RWPE2 (cell line): ENCODE measurements around the gene CYB561D2.

ENCODE experiments used
- ATAC-seq: fragments of 200-7000 bp; cut with Tn5 transposase; 3 replicates; pipeline ENCODE4 v1.9.1; 2021; ENCODE audit warnings: low read depth
- DNase-seq: peaks from one replicate; pipeline ENCODE4 v3.0.0-alpha.2; 2020; ENCODE audit warnings: low spot score
- H3K27ac ChIP-seq: fragments of 450-650 bp; 2 replicates; pipeline ENCODE4 v1.5.1; 2017; ENCODE audit warnings: mild to moderate bottlenecking; ENCODE audit not compliant: poor library complexity, severe bottlenecking
- H3K27me3 ChIP-seq: fragments of 250-450 bp; sonication (Bioruptor Pico); 2 replicates; pipeline ENCODE4 v1.5.1; 2021; ENCODE audit warnings: mild to moderate bottlenecking, moderate library complexity; ENCODE audit not compliant: insufficient read depth, poor library complexity, severe bottlenecking
- H3K36me3 ChIP-seq: fragments of 250-450 bp; sonication (Bioruptor Pico); 2 replicates; pipeline ENCODE4 v1.5.1; 2020; ENCODE audit warnings: low read depth, mild to moderate bottlenecking, moderate library complexity
- H3K4me1 ChIP-seq: fragments of 250-450 bp; sonication (Bioruptor Pico); 2 replicates; pipeline ENCODE4 v1.5.1; 2021; ENCODE audit warnings: mild to moderate bottlenecking, moderate library complexity; ENCODE audit not compliant: insufficient read depth, poor library complexity, severe bottlenecking
- H3K4me3 ChIP-seq: fragments of 250-450 bp; sonication (Bioruptor Pico); 2 replicates; pipeline ENCODE4 v1.5.1; 2021; ENCODE audit warnings: mild to moderate bottlenecking, moderate library complexity; ENCODE audit not compliant: severe bottlenecking
- H3K9me3 ChIP-seq: fragments of 250-450 bp; sonication (Bioruptor Pico); 2 replicates; pipeline ENCODE4 v1.5.1; 2021; ENCODE audit warnings: mild to moderate bottlenecking, moderate library complexity; ENCODE audit not compliant: severe bottlenecking
- CTCF ChIP-seq: fragments of 450-650 bp; IDR thresholded peaks from one replicate; pipeline ENCODE4 v1.5.1; 2017; ENCODE audit warnings: mild to moderate bottlenecking, moderate library complexity; ENCODE audit not compliant: poor library complexity, severe bottlenecking

The CYB561D2 gene

GRCh38 chr3:50383750-50384149 lies 33.1 kb downstream of the CYB561D2 start:
- Histone ChIP-seq H3K27ac (no peak overlapping the region), H3K4me3 (no peak overlapping the region), H3K36me3 (no peaks in the 10 kb centered on the region), H3K4me1 (no peaks in the 10 kb centered on the region), H3K9me3 (no peaks in the 10 kb centered on the region), H3K27me3 (no peaks in the 10 kb centered on the region)
- no peak for DNase-seq
- peak; percentile 37; the same call in 1 of the 3 replicates for ATAC-seq
- TF ChIP-seq CTCF: no peak

GRCh38 chr3:50385754-50386153 lies 35.1 kb downstream of the CYB561D2 start:
- no peak for TF ChIP-seq CTCF
- H3K9me3 ChIP-seq: no peaks in the 10 kb centered on the region
- no peak overlapping the region for H3K27ac ChIP-seq
- H3K4me3 ChIP-seq: no peak overlapping the region
- H3K36me3 ChIP-seq: no peaks in the 10 kb centered on the region
- DNase-seq: no peak
- no peaks in the 10 kb centered on the region for H3K4me1 ChIP-seq
- H3K27me3 ChIP-seq: no peaks in the 10 kb centered on the region
- no peak for ATAC-seq

- no peak for ATAC-seq
- no peak overlapping the region for H3K27ac ChIP-seq
Measured at GRCh38 chr3:50388016-50388719, 37.5 kb downstream of the CYB561D2 start.

GRCh38 chr3:50388720-50389413 lies 38.2 kb downstream of the CYB561D2 start:
- H3K4me1 ChIP-seq: no peaks in the 10 kb centered on the region
- no peaks in the 10 kb centered on the region for H3K36me3 ChIP-seq
- no peak overlapping the region for H3K4me3 ChIP-seq
- TF ChIP-seq CTCF: peak; percentile 2
- H3K9me3 ChIP-seq: no peaks in the 10 kb centered on the region
- H3K27ac ChIP-seq: no peak overlapping the region
- ATAC-seq (no peak), DNase-seq (no peak)
- no peaks in the 10 kb centered on the region for H3K27me3 ChIP-seq

More at GRCh38 chr3:50388016-50388719, 37.5 kb downstream of the CYB561D2 start:
- Histone ChIP-seq H3K36me3 (no peaks in the 10 kb centered on the region), H3K27me3 (no peaks in the 10 kb centered on the region), H3K4me3 (no peak overlapping the region), H3K9me3 (no peaks in the 10 kb centered on the region), H3K4me1 (no peaks in the 10 kb centered on the region)
- TF ChIP-seq CTCF: peak; percentile 19
- DNase-seq: no peak

- no peak for TF ChIP-seq CTCF
- Histone ChIP-seq H3K27me3 (no peaks in the 10 kb centered on the region), H3K4me1 (no peaks in the 10 kb centered on the region), H3K9me3 (no peaks in the 10 kb centered on the region), H3K36me3 (no peaks in the 10 kb centered on the region), H3K4me3 (no peak overlapping the region), H3K27ac (no peak overlapping the region)
- DNase-seq: no peak
- no peak for ATAC-seq
Measured at GRCh38 chr3:50389414-50389767, 38.7 kb downstream of the CYB561D2 start.
